OCI-M2 (cell line): Measurements from ENCODE around the gene RNF26.

ENCODE experiments used
- DNase-seq: peaks from one replicate; lab custom pipeline; 2025; ENCODE audit not compliant: unreplicated experiment; lab: John Stamatoyannopoulos, UW

The RNF26 gene

DNA sequence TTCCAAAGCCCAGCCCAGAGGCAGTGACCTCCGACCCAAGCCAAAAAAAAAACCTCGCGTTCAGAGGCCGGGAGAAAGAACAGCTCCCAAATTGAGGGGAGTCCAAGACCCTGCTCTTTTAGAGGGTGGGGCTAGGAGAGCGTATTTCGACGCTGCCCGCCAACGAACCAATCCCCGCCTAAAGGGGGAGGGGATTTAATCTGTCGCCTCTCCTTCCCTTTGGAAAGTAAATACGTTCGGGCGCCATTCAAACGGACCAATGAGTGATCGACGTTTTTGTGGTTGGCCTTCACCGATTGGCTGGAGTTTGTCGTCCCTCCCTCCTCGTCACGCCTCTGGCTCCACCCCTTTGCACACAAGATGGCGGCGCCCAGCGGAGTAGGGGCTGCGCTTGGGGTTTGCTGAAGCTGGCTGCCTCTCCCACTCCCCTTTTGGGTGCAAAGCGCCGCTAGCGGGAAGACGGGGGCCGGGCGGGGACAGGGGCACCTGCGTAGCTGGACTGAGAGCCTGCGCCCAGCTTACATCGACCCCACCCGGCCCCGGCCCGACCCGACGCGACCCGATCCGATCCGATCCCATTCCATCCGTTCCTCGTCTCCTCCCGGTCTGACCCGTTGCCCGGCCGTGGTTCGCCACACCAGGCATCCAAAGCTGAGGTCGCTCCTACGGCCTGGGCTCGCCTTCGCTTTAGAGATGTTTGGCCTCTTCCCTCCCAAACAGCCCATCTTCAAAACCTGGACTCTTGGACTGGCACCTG is at the start of gene RNF26:
RNF26 (plus strand) TSS at position 354 of the 757 bp plus-strand sequence. CDS start 596 bp downstream, outside the sequence.
- DNase-seq = peak; percentile 84

- DNase-seq = no peak
Measured at GRCh38 chr11:119285431-119285830, 48.9 kb upstream of the RNF26 start.

- no peak for DNase-seq
Measured at GRCh38 chr11:119288219-119288618, 46.1 kb upstream of the RNF26 start.

- DNase-seq = no peak
Measured at GRCh38 chr11:119290894-119291497, 43.3 kb upstream of the RNF26 start.

- no peak for DNase-seq
Measured at GRCh38 chr11:119293461-119293860, 40.9 kb upstream of the RNF26 start.

DNA sequence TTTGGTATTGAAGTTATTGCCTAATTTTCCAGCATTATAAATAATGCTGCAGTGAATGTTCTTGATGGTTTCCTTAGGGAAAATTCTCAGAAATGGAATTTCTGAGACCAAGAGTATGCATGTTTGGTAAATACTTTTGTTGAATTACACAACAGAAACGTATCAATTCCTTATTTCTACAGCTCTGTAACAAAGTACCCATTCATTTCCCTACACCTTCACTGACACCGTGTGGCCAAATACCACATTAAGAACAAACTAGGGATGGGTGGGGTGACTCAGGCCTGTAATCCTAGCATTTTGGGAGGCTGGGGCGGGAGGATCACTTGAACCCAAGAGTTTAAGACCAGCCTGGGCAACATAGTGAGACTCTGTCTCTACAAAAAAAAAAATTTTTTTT is 39.1 kb upstream of the RNF26 start:
- DNase-seq = no peak

DNA sequence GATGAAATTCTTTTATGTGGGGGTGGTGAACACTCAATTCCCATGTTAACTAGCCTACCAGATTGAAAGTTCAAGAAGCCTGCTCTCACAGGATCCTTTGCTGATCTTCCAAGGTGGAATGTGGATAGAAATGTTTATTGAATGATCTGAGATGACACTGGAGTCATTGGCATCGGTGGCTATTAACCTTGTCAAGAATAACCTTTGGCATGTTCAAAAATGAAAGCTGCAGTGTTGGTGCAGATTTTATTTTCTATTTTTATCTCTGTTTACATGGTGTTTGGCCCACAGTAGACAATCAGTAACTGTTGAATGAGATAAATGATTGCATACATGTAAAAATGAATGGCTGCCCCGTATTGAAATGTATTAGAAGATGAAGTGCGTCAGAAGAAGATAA is 36.4 kb upstream of the RNF26 start:
- no peak for DNase-seq

- DNase-seq = no peak
Measured at GRCh38 chr11:119298726-119299125, 35.6 kb upstream of the RNF26 start.

DNA sequence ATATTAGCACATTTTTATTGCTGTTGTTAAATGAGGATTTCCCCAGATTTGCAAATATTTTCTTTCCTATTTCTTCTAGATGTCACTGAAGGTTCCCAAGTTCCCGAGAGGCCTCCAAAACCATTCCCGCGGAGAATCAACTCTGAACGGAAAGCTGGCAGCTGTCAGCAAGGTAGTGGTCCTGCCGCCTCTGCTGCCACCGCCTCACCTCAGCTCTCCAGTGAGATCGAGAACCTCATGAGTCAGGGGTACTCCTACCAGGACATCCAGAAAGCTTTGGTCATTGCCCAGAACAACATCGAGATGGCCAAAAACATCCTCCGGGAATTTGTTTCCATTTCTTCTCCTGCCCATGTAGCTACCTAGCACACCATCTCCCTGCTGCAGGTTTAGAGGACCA is 34.9 kb upstream of the RNF26 start:
- DNase-seq = no peak

DNA sequence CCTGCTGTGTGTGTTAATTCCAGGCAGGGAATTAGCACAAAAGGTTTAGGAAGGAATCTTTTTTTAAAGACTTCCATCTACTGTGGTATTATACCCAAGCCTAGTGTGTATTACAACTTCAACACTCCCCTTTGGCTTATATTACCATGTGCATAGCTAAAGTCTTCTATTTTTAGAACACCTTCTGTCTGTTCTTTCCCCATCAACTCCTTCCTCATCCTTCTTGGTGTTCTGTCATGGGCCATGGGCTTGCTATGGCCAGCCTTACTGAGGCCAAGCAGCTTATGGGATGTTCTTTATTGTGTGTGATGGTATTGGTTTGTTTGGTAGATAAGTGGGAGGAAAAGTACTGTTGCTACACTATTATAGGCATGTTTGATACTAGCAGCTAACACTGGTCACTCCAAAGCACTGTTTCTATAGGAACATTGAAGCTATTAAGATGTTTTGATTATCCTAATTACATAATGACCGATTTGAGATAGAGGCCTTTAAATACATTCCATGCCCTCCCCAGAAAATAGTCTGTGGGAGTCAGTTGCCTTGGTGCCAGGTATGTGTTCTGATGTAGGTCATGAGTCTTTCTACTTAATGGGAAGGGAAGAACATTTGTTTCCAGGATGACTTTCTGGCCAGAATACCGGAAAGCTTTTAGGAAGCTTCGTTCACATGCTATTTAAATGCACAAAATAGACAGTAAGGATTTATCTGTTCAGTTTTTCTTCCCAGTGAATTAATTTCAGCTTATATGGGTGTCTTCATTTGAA is 33.9 kb upstream of the RNF26 start:
- DNase-seq = no peak

DNA sequence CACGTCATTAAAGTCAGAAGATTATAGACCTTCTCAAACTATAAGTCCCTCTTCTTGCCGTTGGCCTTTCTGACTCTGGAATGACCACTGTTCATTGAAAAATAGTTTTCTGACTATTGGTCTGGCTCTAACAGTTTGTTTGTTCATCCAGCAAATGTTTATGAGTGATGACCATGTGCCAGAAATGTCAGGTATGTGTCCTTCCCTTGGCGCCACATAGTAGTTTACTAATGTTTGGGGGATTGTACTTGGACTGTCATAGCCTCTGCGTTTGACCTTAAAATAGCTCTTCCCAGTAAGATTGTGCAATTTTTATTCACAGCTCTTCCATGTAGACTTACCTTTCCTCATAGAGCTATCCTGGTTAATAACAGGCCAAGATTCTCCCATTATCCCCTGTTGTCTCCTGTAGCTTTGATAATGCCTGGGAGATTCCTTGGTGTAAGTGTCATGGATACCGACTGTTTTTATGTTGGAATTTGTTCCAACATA is 31.1 kb upstream of the RNF26 start:
- no peak for DNase-seq

- DNase-seq = no peak
Measured at GRCh38 chr11:119305556-119306372, 28.6 kb upstream of the RNF26 start.

DNA sequence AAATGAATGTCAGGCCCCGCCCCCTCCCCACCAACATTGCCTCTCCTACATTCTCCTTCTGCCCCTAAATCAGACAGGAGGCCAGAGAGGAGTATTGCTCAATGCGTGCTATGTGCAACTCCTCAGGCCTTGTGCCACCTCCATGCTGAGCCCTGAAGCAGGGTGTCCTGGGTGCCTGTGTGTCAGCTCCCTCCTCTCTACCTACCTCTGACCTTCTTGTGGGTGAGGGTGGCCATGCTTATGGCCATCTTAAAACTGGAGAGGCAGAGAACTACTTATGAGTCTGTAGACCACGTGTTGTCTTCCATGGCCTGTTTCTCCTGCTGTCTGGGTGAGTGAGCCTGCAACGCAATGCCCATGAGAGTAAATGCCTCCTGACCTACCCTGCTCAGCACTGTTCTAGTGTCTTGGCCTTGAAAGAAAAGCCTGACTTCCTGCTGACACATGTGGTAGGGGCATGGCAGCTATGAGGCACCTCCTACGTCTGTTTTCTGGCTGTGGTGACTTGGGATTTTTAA is 27.9 kb upstream of the RNF26 start:
- no peak for DNase-seq

DNA sequence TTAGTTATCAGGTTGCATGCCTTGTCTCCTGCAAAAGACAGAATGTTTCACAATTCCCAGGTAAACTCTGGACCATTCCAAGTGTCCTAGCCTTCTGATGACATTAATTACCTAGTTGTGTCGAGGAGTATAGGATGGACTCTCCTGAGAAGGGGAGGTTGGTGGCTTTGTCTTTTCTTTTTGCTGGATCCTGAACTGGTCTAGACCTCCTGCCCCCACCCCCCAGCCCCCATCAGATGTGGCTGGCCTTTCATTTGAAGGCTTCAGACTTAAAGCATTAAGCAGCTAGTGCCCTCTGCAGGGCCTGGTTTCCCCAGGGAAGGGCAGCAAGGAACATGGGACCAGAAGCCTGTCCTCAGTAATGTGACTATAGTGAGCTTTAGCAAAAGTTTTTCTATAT is 27.1 kb upstream of the RNF26 start:
- no peak for DNase-seq

DNA sequence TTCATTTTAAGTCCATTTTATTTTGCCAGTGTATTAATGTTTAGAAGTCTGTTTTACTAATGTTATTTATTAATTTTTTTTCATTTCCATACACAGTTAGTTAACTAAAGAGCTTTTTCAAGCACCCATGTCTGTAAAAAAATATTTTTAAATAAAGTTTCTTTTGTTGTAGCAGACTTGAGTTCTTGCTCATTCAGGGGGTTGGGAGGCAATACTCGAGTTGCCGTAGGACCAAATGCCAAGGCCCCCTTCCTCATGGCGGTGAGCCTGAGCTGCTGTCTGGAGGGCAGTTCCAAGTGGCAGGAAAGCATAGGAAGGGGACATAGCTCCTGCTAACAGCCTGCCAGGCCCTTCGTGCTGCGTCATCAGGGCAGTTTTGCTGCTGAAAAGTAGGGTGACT is 26.4 kb upstream of the RNF26 start:
- DNase-seq = no peak

GRCh38 chr11:119309411-119309810 is 24.9 kb upstream of the RNF26 start:
- DNase-seq = no peak

- no peak for DNase-seq
Measured at GRCh38 chr11:119309953-119310681, 24.2 kb upstream of the RNF26 start.

DNA sequence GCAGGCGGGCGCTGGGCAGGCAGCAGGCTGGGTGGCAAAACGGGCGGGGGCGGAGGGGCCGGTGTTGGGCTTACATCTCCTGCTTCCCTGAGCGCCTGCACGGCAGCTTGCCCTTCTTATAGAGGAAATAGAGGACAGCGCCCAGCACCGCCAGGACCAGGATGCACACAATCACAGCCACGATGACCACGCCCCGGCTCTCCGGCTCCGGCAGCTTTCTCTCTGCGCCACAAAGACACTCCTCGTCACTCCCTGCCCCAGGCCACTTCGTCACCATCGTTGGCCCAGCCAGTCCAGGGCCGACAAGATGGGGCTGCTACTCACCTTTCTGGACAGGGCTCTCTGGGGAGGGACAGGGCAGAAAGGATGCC is 23.7 kb upstream of the RNF26 start:
- DNase-seq = no peak

DNA sequence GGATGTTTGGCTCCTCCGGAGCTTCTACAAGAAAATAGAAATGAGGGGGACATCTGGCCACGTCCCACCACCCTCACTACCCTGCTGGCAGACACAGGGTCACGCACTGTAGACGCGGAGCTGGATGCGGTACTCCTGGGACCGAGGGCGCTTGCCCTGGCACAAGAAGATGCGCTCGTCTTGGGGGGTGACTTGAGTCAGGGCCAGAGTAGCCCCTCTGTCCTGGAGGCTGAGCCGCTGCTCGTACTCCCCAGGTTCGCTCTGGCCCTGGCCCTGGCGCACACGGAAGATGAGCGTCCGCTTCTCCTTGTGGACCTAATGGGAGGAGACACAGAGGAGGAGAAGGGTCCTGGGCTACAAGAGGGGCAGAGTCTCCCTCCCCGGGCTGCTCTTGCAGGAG is 19.6 kb upstream of the RNF26 start:
- DNase-seq = no peak
